ENCODE results near the gene KCNIP3.

The KCNIP3 gene

DNA sequence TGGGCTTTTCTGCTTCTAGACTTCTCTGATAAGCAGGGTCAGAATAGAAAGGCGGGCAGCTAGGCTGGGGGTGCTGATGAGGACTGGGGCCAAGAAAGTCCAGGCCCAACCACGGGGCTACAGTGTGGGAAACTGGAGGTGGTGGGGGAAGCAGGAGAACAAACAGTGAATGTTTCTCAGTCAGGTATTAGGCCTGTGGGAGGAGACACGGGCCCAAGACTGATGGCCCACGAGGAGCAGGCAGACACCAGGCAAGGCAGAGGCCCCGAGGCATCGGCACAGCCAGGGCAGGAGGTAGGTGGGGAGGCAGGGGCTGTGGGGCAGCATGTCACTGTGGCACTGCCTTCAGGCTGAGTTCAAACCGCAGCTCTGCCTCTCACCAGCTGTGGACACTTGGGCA is 40.7 kb downstream of the KCNIP3 start:
- WGBS = 81% methylated on average over 7 of the region's 7 CpGs
- peaks cover 18% of the 10 kb centered on the region for H3K27me3 ChIP-seq (ENCODE audit: insufficient read depth, low read length)
- no peak overlapping the region for H3K9ac ChIP-seq (ENCODE audit: low read depth, low read length)
- H3K27ac ChIP-seq (ENCODE audit: low read depth, low read length) = no peak overlapping the region
- H3K4me1 ChIP-seq (ENCODE audit: insufficient read depth, low read length) = no peaks in the 10 kb centered on the region
- no peak overlapping the region for H3K4me3 ChIP-seq (ENCODE audit: low read length)
- no peaks in the 10 kb centered on the region for H3K9me3 ChIP-seq (ENCODE audit: insufficient read depth, low read depth, low read length)
- H3K36me3 ChIP-seq (ENCODE audit: insufficient read depth, low read length) = no peaks in the 10 kb centered on the region

GRCh38 chr2:95342556-95343320 is 45.6 kb downstream of the KCNIP3 start:
- peaks cover 65% of the 10 kb centered on the region for H3K27me3 ChIP-seq (ENCODE audit: insufficient read depth, low read length)
- no peaks in the 10 kb centered on the region for H3K9me3 ChIP-seq (ENCODE audit: insufficient read depth, low read depth, low read length)
- WGBS = 84% methylated on average over 12 of the region's 12 CpGs
- H3K36me3 ChIP-seq (ENCODE audit: insufficient read depth, low read length) = no peaks in the 10 kb centered on the region
- no peaks in the 10 kb centered on the region for H3K4me1 ChIP-seq (ENCODE audit: insufficient read depth, low read length)
- H3K4me3 ChIP-seq (ENCODE audit: low read length) = no peak overlapping the region
- H3K27ac ChIP-seq (ENCODE audit: low read depth, low read length) = no peak overlapping the region
- H3K9ac ChIP-seq (ENCODE audit: low read depth, low read length) = no peak overlapping the region

- Histone ChIP-seq H3K4me1 (ENCODE audit: insufficient read depth, low read length) (no peaks in the 10 kb centered on the region), H3K9me3 (ENCODE audit: insufficient read depth, low read depth, low read length) (no peaks in the 10 kb centered on the region), H3K36me3 (ENCODE audit: insufficient read depth, low read length) (no peaks in the 10 kb centered on the region), H3K27me3 (ENCODE audit: insufficient read depth, low read length) (peaks cover 74% of the 10 kb centered on the region), H3K27ac (ENCODE audit: low read depth, low read length) (no peak overlapping the region), H3K4me3 (ENCODE audit: low read length) (no peak overlapping the region), H3K9ac (ENCODE audit: low read depth, low read length) (no peak overlapping the region)
- 77% methylated on average over 7 of the region's 7 CpGs for WGBS
Measured at GRCh38 chr2:95343429-95344214, 46.5 kb downstream of the KCNIP3 start.

- Histone ChIP-seq H3K9ac (ENCODE audit: low read depth, low read length) (no peak overlapping the region), H3K27me3 (ENCODE audit: insufficient read depth, low read length) (peaks cover 80% of the 10 kb centered on the region), H3K27ac (ENCODE audit: low read depth, low read length) (no peak overlapping the region), H3K4me1 (ENCODE audit: insufficient read depth, low read length) (no peaks in the 10 kb centered on the region), H3K4me3 (ENCODE audit: low read length) (no peak overlapping the region), H3K9me3 (ENCODE audit: insufficient read depth, low read depth, low read length) (no peaks in the 10 kb centered on the region), H3K36me3 (ENCODE audit: insufficient read depth, low read length) (no peaks in the 10 kb centered on the region)
- 83% methylated on average over 12 of the region's 12 CpGs for WGBS
Measured at GRCh38 chr2:95344215-95344583, 47.1 kb downstream of the KCNIP3 start.

GRCh38 chr2:95344656-95345055 is 47.5 kb downstream of the KCNIP3 start:
- WGBS = 76% methylated on average over 3 of the region's 4 CpGs
- Histone ChIP-seq H3K9ac (ENCODE audit: low read depth, low read length) (no peak overlapping the region), H3K27ac (ENCODE audit: low read depth, low read length) (no peak overlapping the region), H3K9me3 (ENCODE audit: insufficient read depth, low read depth, low read length) (no peaks in the 10 kb centered on the region), H3K4me3 (ENCODE audit: low read length) (no peak overlapping the region), H3K36me3 (ENCODE audit: insufficient read depth, low read length) (no peaks in the 10 kb centered on the region), H3K27me3 (ENCODE audit: insufficient read depth, low read length) (peaks cover 84% of the 10 kb centered on the region), H3K4me1 (ENCODE audit: insufficient read depth, low read length) (no peaks in the 10 kb centered on the region)

GRCh38 chr2:95345081-95345562 is 48.0 kb downstream of the KCNIP3 start:
- no peaks in the 10 kb centered on the region for H3K4me1 ChIP-seq (ENCODE audit: insufficient read depth, low read length)
- H3K36me3 ChIP-seq (ENCODE audit: insufficient read depth, low read length) = no peaks in the 10 kb centered on the region
- 28% methylated on average over 24 of the region's 24 CpGs for WGBS
- H3K9me3 ChIP-seq (ENCODE audit: insufficient read depth, low read depth, low read length) = no peaks in the 10 kb centered on the region
- H3K27me3 ChIP-seq (ENCODE audit: insufficient read depth, low read length) = peaks cover 85% of the 10 kb centered on the region
- peak overlapping the region; percentile 65 for H3K4me3 ChIP-seq (ENCODE audit: low read length)
- H3K9ac ChIP-seq (ENCODE audit: low read depth, low read length) = no peak overlapping the region
- H3K27ac ChIP-seq (ENCODE audit: low read depth, low read length) = no peak overlapping the region

DNA sequence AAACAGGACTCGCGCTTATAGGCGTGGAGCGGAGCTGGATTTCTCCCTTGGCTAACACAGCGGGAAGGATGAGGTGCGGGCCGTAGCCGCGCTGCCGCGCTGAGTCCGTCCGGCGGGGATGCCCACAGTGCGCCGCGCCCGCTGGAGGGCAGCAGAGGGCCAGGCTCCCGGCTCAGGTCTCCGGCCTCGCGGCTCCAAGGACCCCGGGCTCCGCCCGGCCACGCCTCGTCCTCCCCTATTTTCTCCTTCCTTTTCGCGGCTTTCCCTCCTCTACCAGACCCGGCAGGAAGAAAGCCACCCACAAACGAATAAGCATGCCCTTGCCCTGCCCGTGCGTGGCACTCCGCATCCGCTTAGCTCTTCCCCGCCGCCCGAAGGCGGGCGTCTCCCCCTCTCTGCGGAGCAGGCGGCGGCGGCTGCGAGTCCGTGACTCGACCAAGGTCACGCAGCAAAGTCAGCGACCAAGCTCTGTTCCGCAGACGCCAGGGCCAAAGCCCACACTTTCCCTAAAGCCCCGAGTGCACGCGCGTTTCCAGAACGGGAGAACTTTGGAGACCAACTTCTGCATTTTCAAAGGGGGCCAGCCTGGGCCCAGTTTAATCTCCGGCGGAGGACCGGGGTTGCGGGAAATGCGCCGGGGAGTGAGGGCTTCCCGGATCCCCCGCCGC is 48.5 kb downstream of the KCNIP3 start:
- H3K27ac ChIP-seq (ENCODE audit: low read depth, low read length) = no peak overlapping the region
- WGBS = under 1% methylated on average over 65 of the region's 65 CpGs
- H3K4me3 ChIP-seq (ENCODE audit: low read length) = peak overlapping the region; percentile 65
- H3K27me3 ChIP-seq (ENCODE audit: insufficient read depth, low read length) = peaks cover 85% of the 10 kb centered on the region
- H3K4me1 ChIP-seq (ENCODE audit: insufficient read depth, low read length) = no peaks in the 10 kb centered on the region
- no peaks in the 10 kb centered on the region for H3K36me3 ChIP-seq (ENCODE audit: insufficient read depth, low read length)
- H3K9ac ChIP-seq (ENCODE audit: low read depth, low read length) = 0 out of 2 replicates have a peak overlapping the region, but pooled peaks have one; percentile 21
- no peaks in the 10 kb centered on the region for H3K9me3 ChIP-seq (ENCODE audit: insufficient read depth, low read depth, low read length)

DNA sequence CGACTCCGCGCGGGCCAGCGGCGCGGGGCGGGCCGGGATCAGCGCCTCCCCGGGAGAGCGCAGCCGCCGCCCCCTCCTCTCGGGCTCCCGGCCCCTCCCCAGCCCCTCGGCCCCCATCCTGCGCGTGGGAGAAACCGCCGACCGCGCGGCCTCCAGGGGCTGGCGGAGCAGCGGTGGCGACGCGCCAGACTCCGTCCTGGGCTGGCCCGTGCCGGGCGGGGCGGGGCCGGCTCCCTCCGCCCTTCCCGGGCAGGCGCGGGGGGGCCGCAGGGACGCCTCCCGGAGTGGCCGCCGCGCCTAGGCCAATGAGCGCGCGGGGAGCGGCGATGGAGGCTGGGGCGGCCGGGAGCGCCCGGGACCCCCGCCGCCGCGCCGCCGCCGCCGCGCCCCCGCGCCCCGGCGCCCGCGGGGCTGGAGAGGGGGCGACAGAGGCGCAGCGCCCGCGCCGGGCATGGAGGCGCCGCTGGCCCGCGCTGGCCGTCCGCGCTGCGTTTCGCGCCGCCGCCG is 49.1 kb downstream of the KCNIP3 start:
- Histone ChIP-seq H3K9me3 (ENCODE audit: insufficient read depth, low read depth, low read length) (no peaks in the 10 kb centered on the region), H3K9ac (ENCODE audit: low read depth, low read length) (no peak overlapping the region), H3K27me3 (ENCODE audit: insufficient read depth, low read length) (peaks cover 83% of the 10 kb centered on the region), H3K4me3 (ENCODE audit: low read length) (peak overlapping the region; percentile 65), H3K4me1 (ENCODE audit: insufficient read depth, low read length) (no peaks in the 10 kb centered on the region), H3K36me3 (ENCODE audit: insufficient read depth, low read length) (no peaks in the 10 kb centered on the region), H3K27ac (ENCODE audit: low read depth, low read length) (no peak overlapping the region)
- WGBS = under 1% methylated on average over 88 of the region's 88 CpGs

GRCh38 chr2:95346738-95347671 is 49.9 kb downstream of the KCNIP3 start:
- Histone ChIP-seq H3K9ac (ENCODE audit: low read depth, low read length) (no peak overlapping the region), H3K4me1 (ENCODE audit: insufficient read depth, low read length) (no peaks in the 10 kb centered on the region), H3K9me3 (ENCODE audit: insufficient read depth, low read depth, low read length) (no peaks in the 10 kb centered on the region), H3K36me3 (ENCODE audit: insufficient read depth, low read length) (no peaks in the 10 kb centered on the region), H3K27me3 (ENCODE audit: insufficient read depth, low read length) (peaks cover 75% of the 10 kb centered on the region), H3K4me3 (ENCODE audit: low read length) (peak overlapping the region; percentile 65), H3K27ac (ENCODE audit: low read depth, low read length) (no peak overlapping the region)
- 14% methylated on average over 78 of the region's 78 CpGs for WGBS
